Hair follicular keratinocyte (primary cell): Measurements from ENCODE around the gene ST3GAL4. TPM values are rescaled to one million over a fixed set of nuclear protein-coding genes. Genes with fewer than 3 reads are reported as not detected.

Experiments used
- total RNA-seq: library from RNA; depleted of rRNA; stranded (reverse); fragments of >200 nt; gene quantifications from 2 replicates; pipeline ENCODE4 v1.2.3, GENCODE V29; 2015

ST3GAL4 gene
- total RNA-seq: 51.8 and 54.5 TPM in 2 replicates

GRCh38 chr11:126355324-126355925 lies at the start of gene ST3GAL4:
Gene ST3GAL4, plus strand, starts transcription at chr11:126355686. Its CDS starts 50,470 bp downstream, at chr11:126406156.

Other genes starting within 250 kb of the ST3GAL4 start
- gene RPUSD4, start 144.0 kb upstream of the ST3GAL4 start, total RNA-seq: 16.6 and 18.4 TPM in 2 replicates
- 17.5 and 18.1 TPM in 2 replicates for gene FAM118B, start 143.9 kb upstream of the ST3GAL4 start, total RNA-seq
- 82.9 and 105 TPM in 2 replicates for gene SRPRA, start 86.8 kb upstream of the ST3GAL4 start, total RNA-seq
- gene FOXRED1, start 86.5 kb upstream of the ST3GAL4 start, total RNA-seq: 22.0 and 40.8 TPM in 2 replicates
- 1.6 and 2.8 TPM in 2 replicates for gene TIRAP, start 72.6 kb upstream of the ST3GAL4 start, total RNA-seq
- gene DCPS, start 51.6 kb upstream of the ST3GAL4 start, total RNA-seq: 22.7 and 33.0 TPM in 2 replicates